Sigmoid colon (tissue), 7 donors: Measurements from ENCODE around the gene SULT1B1. TPM values are rescaled to one million over a fixed set of nuclear protein-coding genes. Genes with fewer than 3 reads are reported as not detected.

ENCODE experiments used
- DNase-seq: peaks from one replicate; pipeline ENCODE4 v3.0.0-alpha.2; 2019
- H3K27ac ChIP-seq, 4 donors: fragments of 200-600 bp; sonication (generic); one replicate each; pipeline ENCODE4 v1.5.1; 2016 to 2019; ENCODE audit warnings: mild to moderate bottlenecking in 1 of 4
- H3K27me3 ChIP-seq, 3 donors: fragments of 200-600 bp; sonication (generic); one replicate each; pipeline ENCODE4 v1.5.1; 2019; ENCODE audit warnings: mild to moderate bottlenecking in 1 of 3
- H3K36me3 ChIP-seq, 4 donors: fragments of 200-600 bp; sonication (generic); one replicate each; pipeline ENCODE4 v1.5.1; 2016 to 2019
- H3K4me1 ChIP-seq, 4 donors: fragments of 200-600 bp; sonication (generic); one replicate each; pipeline ENCODE4 v1.5.1; 2017 to 2019
- H3K4me3 ChIP-seq, 4 donors: fragments of 200-600 bp; sonication (generic); one replicate each; pipeline ENCODE4 v1.5.1; 2017 to 2019; ENCODE audit warnings: mild to moderate bottlenecking in 2 of 4, moderate library complexity in 1 of 4
- H3K9me3 ChIP-seq, 4 donors: fragments of 200-600 bp in 3 of 4; sonication (generic) in 3 of 4; one replicate each; pipeline versions ENCODE4 v1.5.1 to v1.6.1; 2013 to 2019
- CTCF ChIP-seq, 4 experiments: fragments of 450-650 bp in 3 of 4; fragments of 200-600 bp in 1 of 4; IDR thresholded peaks; one replicate each; pipeline ENCODE4 v1.5.1; 2016 to 2019; ENCODE audit warnings: antibody characterized with exemption in 4 of 4, mild to moderate bottlenecking in 3 of 4, moderate library complexity in 2 of 4
- EP300 ChIP-seq, 4 donors: sonication (generic); formaldehyde crosslinking; IDR thresholded peaks; one replicate each; pipeline ENCODE4 v1.6.1; 2017; ENCODE audit warnings: antibody characterized with exemption in 4 of 4
- POLR2A ChIP-seq, 2 donors: fragments of 450-650 bp; IDR thresholded peaks; one replicate each; pipeline ENCODE4 v1.6.1; 2016; ENCODE audit warnings: antibody characterized with exemption in 2 of 2, mild to moderate bottlenecking in 2 of 2, moderate library complexity in 2 of 2
- POLR2AphosphoS5 ChIP-seq, 4 donors: sonication (generic); formaldehyde crosslinking; IDR thresholded peaks; one replicate each; pipeline ENCODE4 v1.6.1; 2017; ENCODE audit warnings: antibody characterized with exemption in 4 of 4
- WGBS, 2 donors: extraction: QIAGEN DNeasy Blood & Tissue Kit; methylation state at CpG; one replicate each; pipeline ENCODE4 v1.1.7; 2013; 5-methylcytosine and 5-hydroxymethylcytosine counted together
- intact Hi-C: fragments of 100-400 bp; cut with DNase I; formaldehyde crosslinking; loops from one replicate; pipeline ENCODE4 v1.15.1; 2023
- polyA plus RNA-seq, 3 donors: library from polyadenylated mRNA; stranded (reverse); fragments of 200-250 nt; gene quantifications; one replicate each; pipeline ENCODE4 v1.2.3, GENCODE V29; 2013
- total RNA-seq, 4 donors: library from RNA; depleted of rRNA; stranded (reverse); fragments of >200 nt; gene quantifications; one replicate each; pipeline ENCODE4 v1.1.0, GENCODE V29; 2016
- donor health status: healthy with polysubstance abuse.
- donor health status: Bipolar disorder and iron deficiency.
- donor health status: healthy.

Gene SULT1B1
- total and polyA plus RNA-seq, 7 donors, result 0.71 to 99.9 (median 1.2) TPM

- no peak for DNase-seq
- Histone ChIP-seq H3K27me3 (no peaks in the 10 kb centered on the region), H3K36me3 (no peaks in the 10 kb centered on the region), H3K4me3 (no peak overlapping the region), H3K27ac (no peak overlapping the region), H3K9me3 (no peaks in the 10 kb centered on the region), H3K4me1 (no peaks in the 10 kb centered on the region)
- TF ChIP-seq EP300 (IDR thresholded peaks at IDR 0.05) (no peak), POLR2A (IDR thresholded peaks at IDR 0.05) (no peak), POLR2AphosphoS5 (IDR thresholded peaks at IDR 0.05) (no peak), CTCF (IDR thresholded peaks at IDR 0.05) (no peak)
- intact Hi-C loops, result no loop called here
- WGBS, 2 donors, result 33 to 63% methylated on average over 1 of the region's 1 CpG
Observed at GRCh38 chr4:69748173-69748572, 12.2 kb downstream of the SULT1B1 start.

GRCh38 chr4:69744157-69744478 is 16.3 kb downstream of the SULT1B1 start:
- H3K9me3 ChIP-seq, result no peaks in the 10 kb centered on the region
- no peaks in the 10 kb centered on the region for H3K4me1 ChIP-seq
- no peaks in the 10 kb centered on the region for H3K27me3 ChIP-seq
- TF ChIP-seq EP300 (IDR thresholded peaks at IDR 0.05) (no peak), CTCF (IDR thresholded peaks at IDR 0.05) (no peak), POLR2AphosphoS5 (IDR thresholded peaks at IDR 0.05) (no peak), POLR2A (IDR thresholded peaks at IDR 0.05) (no peak)
- intact Hi-C loops, result no loop called here
- H3K36me3 ChIP-seq, result no peaks in the 10 kb centered on the region
- no peak for DNase-seq
- 85 to 97% methylated on average over 11 of the region's 11 CpGs for WGBS, 2 donors
- no peak overlapping the region for H3K27ac ChIP-seq
- no peak overlapping the region for H3K4me3 ChIP-seq

- no peaks in the 10 kb centered on the region for H3K4me1 ChIP-seq
- no peak overlapping the region for H3K4me3 ChIP-seq
- no peak for TF ChIP-seq POLR2AphosphoS5 (IDR thresholded peaks at IDR 0.05)
- no peak for TF ChIP-seq CTCF (IDR thresholded peaks at IDR 0.05)
- no peak for TF ChIP-seq POLR2A (IDR thresholded peaks at IDR 0.05)
- TF ChIP-seq EP300 (IDR thresholded peaks at IDR 0.05), result no peak
- H3K27me3 ChIP-seq, result no peaks in the 10 kb centered on the region
- no peak for DNase-seq
- no peaks in the 10 kb centered on the region for H3K9me3 ChIP-seq
- H3K36me3 ChIP-seq, result no peaks in the 10 kb centered on the region
- intact Hi-C loops, result no loop called here
- no peak overlapping the region for H3K27ac ChIP-seq
- WGBS, 2 donors, result 95 to 96% methylated on average over 13 of the region's 13 CpGs
Observed at GRCh38 chr4:69743476-69744156, 16.8 kb downstream of the SULT1B1 start.

- 95 to 97% methylated on average over 9 of the region's 9 CpGs for WGBS, 2 donors
- DNase-seq, result no peak
- Histone ChIP-seq H3K4me3 (no peak overlapping the region), H3K27ac (no peak overlapping the region), H3K27me3 (no peaks in the 10 kb centered on the region), H3K36me3 (no peaks in the 10 kb centered on the region), H3K4me1 (no peaks in the 10 kb centered on the region), H3K9me3 (no peaks in the 10 kb centered on the region)
- intact Hi-C loops, result no loop called here
- no peak for TF ChIP-seq POLR2A (IDR thresholded peaks at IDR 0.05)
- no peak for TF ChIP-seq POLR2AphosphoS5 (IDR thresholded peaks at IDR 0.05)
- TF ChIP-seq EP300 (IDR thresholded peaks at IDR 0.05), result no peak
- TF ChIP-seq CTCF (IDR thresholded peaks at IDR 0.05), result no peak
Observed at GRCh38 chr4:69742596-69742995, 17.8 kb downstream of the SULT1B1 start.

- H3K4me1 ChIP-seq, result no peaks in the 10 kb centered on the region
- H3K27me3 ChIP-seq, result no peaks in the 10 kb centered on the region
- DNase-seq, result no peak
- no peaks in the 10 kb centered on the region for H3K36me3 ChIP-seq
- no peak overlapping the region for H3K27ac ChIP-seq
- no peaks in the 10 kb centered on the region for H3K9me3 ChIP-seq
- no peak overlapping the region for H3K4me3 ChIP-seq
- intact Hi-C loops, result no loop called here
- TF ChIP-seq POLR2A (IDR thresholded peaks at IDR 0.05) (no peak), EP300 (IDR thresholded peaks at IDR 0.05) (no peak), POLR2AphosphoS5 (IDR thresholded peaks at IDR 0.05) (no peak), CTCF (IDR thresholded peaks at IDR 0.05) (no peak)
- 36 to 60% methylated on average over 1 of the region's 1 CpG for WGBS, 2 donors
Observed at GRCh38 chr4:69738872-69739271, 21.5 kb downstream of the SULT1B1 start.
